GM12878 (cell line): ENCODE measurements around the gene MLXIPL. TPM values are rescaled to one million over a fixed set of nuclear protein-coding genes. Genes with fewer than 3 reads are reported as not detected.

Experiments used
- ATAC-seq: fragments of 200-7000 bp; cut with Tn5 transposase; 3 replicates; pipeline ENCODE4 v1.9.1; 2020; ENCODE audit warnings: mild to moderate bottlenecking, moderate library complexity
- BruUV-seq: library from RNA; stranded (reverse); fragments of 400-500 nt; replicated peaks from 2 replicates; lab custom pipeline; 2021; lab: Mats Ljungman, UMichigan
- CTCF ChIA-PET: fragments of 300-600 bp; sonication (Branson Sonifier 250); formaldehyde crosslinking; extraction: SDS; loops from one replicate; lab custom pipeline; 2021; ENCODE audit warnings: inconsistent platforms; lab: Yijun Ruan, JAX
- POLR2A ChIA-PET: fragments of 350-600 bp; formaldehyde crosslinking; extraction: SDS; loops from one replicate; lab custom pipeline; 2021; ENCODE audit warnings: inconsistent platforms; lab: Charles Lee
- RAD21 ChIA-PET: fragments of 300-600 bp; sonication (Branson Sonifier 250); formaldehyde crosslinking; loops from one replicate; lab custom pipeline; 2023; ENCODE audit warnings: antibody characterized with exemption; ENCODE audit not compliant: unreplicated experiment; lab: Charles Lee
- SMC1A ChIA-PET: fragments of 300-600 bp; sonication (Branson Sonifier 250); formaldehyde crosslinking; loops from one replicate; lab custom pipeline; 2023; ENCODE audit not compliant: unreplicated experiment, uncharacterized antibody; lab: Charles Lee
- DNase-seq: peaks from one replicate; pipeline ENCODE4 v3.0.0-alpha.2; 2011; ENCODE audit warnings: low read depth, low spot score
- FAIRE-seq: peaks from 3 replicates; lab custom pipeline; 2011; peaks lifted over from hg19 to GRCh38; lab: Jason Lieb, UNC
- H2AFZ ChIP-seq: 2 replicates; pipeline ENCODE4 v1.6.0; 2011; ENCODE audit warnings: low read depth, low read length, control low read depth; ENCODE audit not compliant: control insufficient read depth
- H3K27ac ChIP-seq: 2 replicates; pipeline ENCODE4 v1.5.1; 2011; ENCODE audit warnings: control low read depth; ENCODE audit not compliant: control insufficient read depth, insufficient read depth
- H3K27me3 ChIP-seq, 2 experiments: replicated peaks in 1 of 2; 2 replicates each; pipeline versions ENCODE4 v1.6.0 to v1.6.1; 2011; ENCODE audit warnings: low read length in 1 of 2; ENCODE audit not compliant: control insufficient read depth in 2 of 2, insufficient read depth in 2 of 2
- H3K36me3 ChIP-seq, 2 experiments: 2 replicates each; pipeline ENCODE4 v1.5.1; 2011; ENCODE audit warnings: low read length in 1 of 2; ENCODE audit not compliant: control insufficient read depth in 2 of 2, insufficient read depth in 2 of 2
- H3K4me1 ChIP-seq: 2 replicates; pipeline ENCODE4 v1.6.1; 2011; ENCODE audit warnings: mild to moderate bottlenecking, low read length, moderate library complexity, mixed read lengths; ENCODE audit not compliant: control insufficient read depth, insufficient read depth
- H3K4me2 ChIP-seq: 2 replicates; pipeline ENCODE4 v1.6.0; 2011; ENCODE audit warnings: control low read depth; ENCODE audit not compliant: control insufficient read depth, insufficient read depth
- H3K4me3 ChIP-seq: fragments of 200-600 bp; sonication (generic); 2 replicates; pipeline ENCODE4 v1.5.1; 2016
- H3K79me2 ChIP-seq: 2 replicates; pipeline ENCODE4 v1.6.0; 2011; ENCODE audit warnings: low read length; ENCODE audit not compliant: control insufficient read depth, insufficient read depth
- H3K9ac ChIP-seq: 2 replicates; pipeline ENCODE4 v1.8.0; 2011; ENCODE audit warnings: low read length, control low read depth, mixed read lengths; ENCODE audit not compliant: control insufficient read depth, insufficient read depth
- H3K9me3 ChIP-seq: replicated peaks from 3 replicates; pipeline ENCODE4 v1.5.1; 2011; ENCODE audit warnings: mild to moderate bottlenecking, low read length; ENCODE audit not compliant: control insufficient read depth, insufficient read depth
- H4K20me1 ChIP-seq: 2 replicates; pipeline ENCODE4 v1.6.0; 2011; ENCODE audit not compliant: control insufficient read depth, insufficient read depth
- CEBPB ChIP-seq, 2 experiments: fragments of 150-350 bp in 1 of 2; IDR thresholded peaks; 2 replicates each; pipeline ENCODE4 v1.6.1; 2012 to 2014; ENCODE audit warnings: low read depth in 2 of 2, low read length in 2 of 2, borderline replicate concordance in 1 of 2, inconsistent platforms in 1 of 2
- JUND ChIP-seq: IDR thresholded peaks from 2 replicates; pipeline ENCODE4 v1.6.1; 2012; ENCODE audit warnings: low read depth, mild to moderate bottlenecking, low read length, improper control_type of control experiment, moderate library complexity
- MEF2B ChIP-seq: fragments of 450-650 bp; IDR thresholded peaks from 2 replicates; pipeline ENCODE4 v1.6.1; 2018; ENCODE audit warnings: mild to moderate bottlenecking, moderate library complexity; ENCODE audit not compliant: partially characterized antibody, poor library complexity, severe bottlenecking
- MLLT1 ChIP-seq: fragments of 450-650 bp; IDR thresholded peaks from 2 replicates; pipeline ENCODE4 v1.6.1; 2016; ENCODE audit warnings: mild to moderate bottlenecking
- MXI1 ChIP-seq: fragments of 150-350 bp; IDR thresholded peaks from 2 replicates; pipeline ENCODE4 v1.6.1; 2011; ENCODE audit warnings: low read depth, mild to moderate bottlenecking, inconsistent platforms, low read length, improper control_type of control experiment
- PRDM15 ChIP-seq: fragments of 450-650 bp; formaldehyde crosslinking; IDR thresholded peaks from 2 replicates; pipeline ENCODE4 v1.4.0; 2020; ENCODE audit warnings: mild to moderate bottlenecking, moderate library complexity
- RELA ChIP-seq: fragments of 450-650 bp; IDR thresholded peaks from 2 replicates; pipeline ENCODE4 v1.8.0; 2014; ENCODE audit warnings: borderline replicate concordance; ENCODE audit not compliant: partially characterized antibody
- SPI1 ChIP-seq: IDR thresholded peaks from 2 replicates; pipeline ENCODE4 v1.6.1; 2011; ENCODE audit warnings: low read depth, mild to moderate bottlenecking, low read length, moderate library complexity, borderline replicate concordance; ENCODE audit not compliant: insufficient read depth
- SREBF2 ChIP-seq: IDR thresholded peaks from 2 replicates; pipeline ENCODE4 v1.6.1; 2012; ENCODE audit warnings: mild to moderate bottlenecking, low read length
- WGBS: methylation state at CpG from one replicate; pipeline ENCODE4 v1.1.6; 2016; ENCODE audit warnings: low lambda C conversion rate; ENCODE audit not compliant: insufficient replicate concordance, insufficient coverage; ENCODE audit errors: missing lambda C conversion rate; 5-methylcytosine and 5-hydroxymethylcytosine counted together
- in situ Hi-C: fragments of 300-500 bp; cut with MboI; formaldehyde crosslinking; loops from 9 replicates; pipeline ENCODE4 v1.14.3; 2018; ENCODE audit warnings: mixed read lengths
- intact Hi-C: fragments of 100-400 bp; cut with micrococcal nuclease; formaldehyde crosslinking; loops from one replicate; pipeline ENCODE4 v1.14.2; 2022; ENCODE audit not compliant: unreplicated experiment
- polyA plus RNA-seq, 11 experiments: library from polyadenylated mRNA; depleted of rRNA in 4 of 11; unstranded in 6 of 11; stranded (reverse) in 5 of 11; fragments of >200 nt; fragmentation: Nextera tagmentation in 4 of 11; fragmentation: Illumina TruSeq in 1 of 11; extraction: Ambion mirVana in 4 of 11; extraction: Trizol in 1 of 11; gene quantifications; 1 replicate in 1 of 11; 2 replicates in 10 of 11; pipeline versions ENCODE4 v1.2.1 to v1.2.3, GENCODE V29; 2011 to 2016; ENCODE audit warnings: inconsistent platforms in 2 of 11, missing spikeins in 2 of 11, low read depth in 1 of 11
- total RNA-seq, 4 experiments: library from RNA; depleted of rRNA in 3 of 4; stranded (reverse); fragments of >200 nt in 3 of 4; fragmentation: Illumina TruSeq in 1 of 4; extraction: Trizol in 1 of 4; gene quantifications; 2 replicates each; pipeline versions ENCODE4 v1.2.1 to v1.2.3, GENCODE V29; 2013 to 2021
- TF ChIP-seq, protein P1 (sequence below): fragments of 450-650 bp; formaldehyde crosslinking; IDR thresholded peaks from 2 replicates; pipeline ENCODE4 v1.5.0; 2022; ENCODE audit warnings: mild to moderate bottlenecking, missing genetic modification characterization
- TF ChIP-seq, protein P2 (sequence below): IDR thresholded peaks from 2 replicates; pipeline ENCODE4 v1.6.1; 2011; ENCODE audit warnings: borderline replicate concordance, low read depth, mild to moderate bottlenecking, moderate library complexity, mixed read lengths, low read length; ENCODE audit not compliant: insufficient read depth; ENCODE audit errors: extremely low read length
- TF ChIP-seq, protein P3 (sequence below): IDR thresholded peaks from 2 replicates; pipeline ENCODE4 v1.6.1; 2012; ENCODE audit warnings: low read length, inconsistent platforms

MLXIPL gene
- total and polyA plus RNA-seq, 10 of the 15 experiments (the other 5 are each of a cell fraction or from before 2014, with no cell fraction given), result 0.21 TPM; not detected in 9

GRCh38 chr7:73633323-73633722, 9.0 kb upstream of the MLXIPL start:
- Histone ChIP-seq H3K36me3 (no peaks in the 10 kb centered on the region), H3K9me3 (no peaks in the 10 kb centered on the region), H3K27me3 (peaks cover 0 to 1% of the 10 kb centered on the region in 2 experiments; a peak in 2 of 4 replicates), H3K4me1 (no peaks in the 10 kb centered on the region), H3K9ac (no peak overlapping the region), H2AFZ (no peak overlapping the region), H3K79me2 (no peaks in the 10 kb centered on the region), H4K20me1 (no peaks in the 10 kb centered on the region), H3K4me2 (no peak overlapping the region), H3K4me3 (no peak overlapping the region), H3K27ac (no peak overlapping the region)
- ATAC-seq, result no peak
- no TSS peak for BruUV-seq
- ChIA-PET POLR2A (interaction anchor here (0.6 kb wide), 1 partner anchor 10 kb away, joined by 5 read pairs; no protein-coding TSS in a partner anchor), SMC1A (no interaction called here), RAD21 (interaction anchor here (0.7 kb wide), 1 partner anchor 19 kb away, joined by 4 read pairs; no protein-coding TSS in a partner anchor), CTCF (interaction anchor here (1.0 kb wide), 1 partner anchor 92 kb away, joined by 4 read pairs; no protein-coding TSS in a partner anchor)
- FAIRE-seq, result no peak
- intact Hi-C loops, result no loop called here
- in situ Hi-C loops, result no loop called here
- 27% methylated on average over 7 of the region's 7 CpGs for WGBS
- DNase-seq, result no peak
- TF ChIP-seq JUND, result no peak
- TF ChIP-seq PRDM15, result no peak
- TF ChIP-seq, protein P1, sequence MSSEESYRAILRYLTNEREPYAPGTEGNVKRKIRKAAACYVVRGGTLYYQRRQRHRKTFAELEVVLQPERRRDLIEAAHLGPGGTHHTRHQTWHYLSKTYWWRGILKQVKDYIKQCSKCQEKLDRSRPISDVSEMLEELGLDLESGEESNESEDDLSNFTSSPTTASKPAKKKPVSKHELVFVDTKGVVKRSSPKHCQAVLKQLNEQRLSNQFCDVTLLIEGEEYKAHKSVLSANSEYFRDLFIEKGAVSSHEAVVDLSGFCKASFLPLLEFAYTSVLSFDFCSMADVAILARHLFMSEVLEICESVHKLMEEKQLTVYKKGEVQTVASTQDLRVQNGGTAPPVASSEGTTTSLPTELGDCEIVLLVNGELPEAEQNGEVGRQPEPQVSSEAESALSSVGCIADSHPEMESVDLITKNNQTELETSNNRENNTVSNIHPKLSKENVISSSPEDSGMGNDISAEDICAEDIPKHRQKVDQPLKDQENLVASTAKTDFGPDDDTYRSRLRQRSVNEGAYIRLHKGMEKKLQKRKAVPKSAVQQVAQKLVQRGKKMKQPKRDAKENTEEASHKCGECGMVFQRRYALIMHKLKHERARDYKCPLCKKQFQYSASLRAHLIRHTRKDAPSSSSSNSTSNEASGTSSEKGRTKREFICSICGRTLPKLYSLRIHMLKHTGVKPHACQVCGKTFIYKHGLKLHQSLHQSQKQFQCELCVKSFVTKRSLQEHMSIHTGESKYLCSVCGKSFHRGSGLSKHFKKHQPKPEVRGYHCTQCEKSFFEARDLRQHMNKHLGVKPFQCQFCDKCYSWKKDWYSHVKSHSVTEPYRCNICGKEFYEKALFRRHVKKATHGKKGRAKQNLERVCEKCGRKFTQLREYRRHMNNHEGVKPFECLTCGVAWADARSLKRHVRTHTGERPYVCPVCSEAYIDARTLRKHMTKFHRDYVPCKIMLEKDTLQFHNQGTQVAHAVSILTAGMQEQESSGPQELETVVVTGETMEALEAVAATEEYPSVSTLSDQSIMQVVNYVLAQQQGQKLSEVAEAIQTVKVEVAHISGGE, result no peak
- TF ChIP-seq, protein P2, sequence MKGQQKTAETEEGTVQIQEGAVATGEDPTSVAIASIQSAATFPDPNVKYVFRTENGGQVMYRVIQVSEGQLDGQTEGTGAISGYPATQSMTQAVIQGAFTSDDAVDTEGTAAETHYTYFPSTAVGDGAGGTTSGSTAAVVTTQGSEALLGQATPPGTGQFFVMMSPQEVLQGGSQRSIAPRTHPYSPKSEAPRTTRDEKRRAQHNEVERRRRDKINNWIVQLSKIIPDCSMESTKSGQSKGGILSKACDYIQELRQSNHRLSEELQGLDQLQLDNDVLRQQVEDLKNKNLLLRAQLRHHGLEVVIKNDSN, result no peak
- TF ChIP-seq MXI1, result no peak
- TF ChIP-seq MLLT1, result no peak
- no peak for TF ChIP-seq SREBF2
- TF ChIP-seq CEBPB (IDR thresholded peaks at IDR 0.05; ENCODE audit: borderline replicate concordance in 1 of 2, low read depth in 2 of 2, low read length in 2 of 2), result no peak
- no peak for TF ChIP-seq MEF2B
- TF ChIP-seq SPI1, result no peak
- no peak for TF ChIP-seq RELA
- TF ChIP-seq, protein P3, sequence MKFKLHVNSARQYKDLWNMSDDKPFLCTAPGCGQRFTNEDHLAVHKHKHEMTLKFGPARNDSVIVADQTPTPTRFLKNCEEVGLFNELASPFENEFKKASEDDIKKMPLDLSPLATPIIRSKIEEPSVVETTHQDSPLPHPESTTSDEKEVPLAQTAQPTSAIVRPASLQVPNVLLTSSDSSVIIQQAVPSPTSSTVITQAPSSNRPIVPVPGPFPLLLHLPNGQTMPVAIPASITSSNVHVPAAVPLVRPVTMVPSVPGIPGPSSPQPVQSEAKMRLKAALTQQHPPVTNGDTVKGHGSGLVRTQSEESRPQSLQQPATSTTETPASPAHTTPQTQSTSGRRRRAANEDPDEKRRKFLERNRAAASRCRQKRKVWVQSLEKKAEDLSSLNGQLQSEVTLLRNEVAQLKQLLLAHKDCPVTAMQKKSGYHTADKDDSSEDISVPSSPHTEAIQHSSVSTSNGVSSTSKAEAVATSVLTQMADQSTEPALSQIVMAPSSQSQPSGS, result no peak
